ENCODE data around the gene FAM43A. TPM values are rescaled to one million over a fixed set of nuclear protein-coding genes. Genes with fewer than 3 reads are reported as not detected.

FAM43A gene
- total and polyA plus RNA-seq, 2 of the 8 experiments (the other 6 are each of a cell fraction or from before 2014, with no cell fraction given), result 2.3 to 2.6 TPM

DNA sequence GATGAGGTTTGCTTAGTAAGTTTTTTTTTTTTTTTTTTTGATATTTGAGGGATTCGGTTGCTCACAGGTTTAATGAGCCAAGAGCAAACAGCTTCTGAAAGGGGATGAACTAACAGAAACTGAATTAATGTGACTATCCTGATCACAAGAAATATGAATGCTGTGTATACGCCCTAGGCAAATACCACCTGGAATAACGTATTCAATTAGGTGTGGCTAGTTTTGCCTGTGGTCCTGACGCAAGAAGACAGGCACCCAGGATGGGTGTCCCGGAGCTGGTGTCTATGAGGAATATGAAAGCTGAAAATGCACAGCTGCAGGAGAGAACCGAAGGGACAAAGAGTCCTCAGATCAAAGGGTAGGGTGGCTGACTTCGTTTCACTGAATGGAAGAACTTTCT lies 28.2 kb upstream of the FAM43A start:
- Histone ChIP-seq H3K23me2 (ENCODE audit: low read depth, low read length) (no peaks in the 10 kb centered on the region), H3K4me3 (ENCODE audit: extremely low read depth in 1 of 4, insufficient read depth in 2 of 4, low read depth in 3 of 4, low read length in 4 of 4) (no peak overlapping the region), H3K27me3 (replicated peaks in 1 of 4; ENCODE audit: control insufficient read depth in 3 of 4, extremely low read depth in 1 of 4, insufficient read depth in 3 of 4, low read length in 3 of 4) (no peaks in the 10 kb centered on the region), H2AFZ (ENCODE audit: low read length) (no peak overlapping the region), H2BK12ac (ENCODE audit: low read depth, low read length) (no peak overlapping the region), H3K23ac (ENCODE audit: insufficient read length) (no peak overlapping the region), H2AK5ac (ENCODE audit: low read depth, low read length) (no peak overlapping the region), H3K14ac (ENCODE audit: insufficient read length) (no peak overlapping the region), H4K91ac (replicated peaks; ENCODE audit: insufficient read length, low read length) (no peak overlapping the region), H3K27ac (ENCODE audit: low read depth, low read length) (no peak overlapping the region), H4K8ac (ENCODE audit: extremely low read depth, insufficient read depth, low read length) (no peak overlapping the region), H3K36me3 (ENCODE audit: control insufficient read depth in 2 of 4, insufficient read depth in 4 of 4, low read length in 3 of 4) (peaks cover 16 to 42% (median 28%) of the 10 kb centered on the region in 4 experiments), H2BK20ac (ENCODE audit: low read length) (no peak overlapping the region), H3K4ac (replicated peaks; ENCODE audit: insufficient read length, low read depth, low read length) (no peak overlapping the region), H3K9me3 (ENCODE audit: insufficient read depth in 2 of 2, low read depth in 1 of 2, low read length in 1 of 2) (no peaks in the 10 kb centered on the region), H3K4me1 (replicated peaks in 1 of 4; ENCODE audit: control insufficient read depth in 3 of 4, insufficient read depth in 4 of 4, low read length in 3 of 4) (peaks cover 0 to 5% (median 0%) of the 10 kb centered on the region in 4 experiments; a peak in 2 of 7 replicates), H3K4me2 (ENCODE audit: insufficient read depth in 1 of 2, low read depth in 2 of 2, low read length in 2 of 2) (no peak overlapping the region), H3K9ac (replicated peaks in 1 of 4; ENCODE audit: extremely low read depth in 1 of 4, low read depth in 3 of 4, low read length in 3 of 4) (no peak overlapping the region), H2BK5ac (ENCODE audit: low read depth, low read length) (no peak overlapping the region), H4K5ac (ENCODE audit: insufficient read length, low read depth, low read length) (no peak overlapping the region), H2BK15ac (ENCODE audit: low read length) (no peak overlapping the region), H2BK120ac (replicated peaks; ENCODE audit: low read depth, low read length) (no peak overlapping the region), H3K79me1 (ENCODE audit: low read depth, low read length) (no peaks in the 10 kb centered on the region; the same call in 1 of the 2 replicates), H4K20me1 (replicated peaks in 1 of 2; ENCODE audit: control insufficient read depth in 1 of 2, insufficient read depth in 2 of 2, low read length in 2 of 2) (peaks cover 3% of the 10 kb centered on the region in 2 experiments), H3K79me2 (ENCODE audit: control insufficient read depth in 1 of 2, insufficient read depth in 2 of 2, low read length in 2 of 2) (peaks cover 0 to 3% of the 10 kb centered on the region in 2 experiments; a peak in 1 of 4 replicates), H3K18ac (ENCODE audit: extremely low read depth, low read length) (no peak overlapping the region), H3K56ac (replicated peaks; ENCODE audit: insufficient read length, low read depth, low read length) (no peak overlapping the region)
- ChIA-PET POLR2A (ENCODE audit: partially characterized antibody) (interaction anchor here (1.0 kb wide), 1 partner anchor 15 kb away, joined by 4 read pairs; the partner anchor contains the start of gene LSG1), CTCF (ENCODE audit: partially characterized antibody) (interaction anchor here (6.6 kb wide), 1 partner anchor 13 kb away, joined by 44 read pairs; the partner anchor contains the start of gene LSG1)
- 85% methylated on average over 7 of the region's 7 CpGs; no CpG with 5 or more reads in 1 of the 2 experiments for whole genome bisulfite sequencing, 2 experiments (ENCODE audit: extremely low coverage in 1 of 2, insufficient coverage in 1 of 2, insufficient read length in 1 of 2, insufficient replicate concordance in 2 of 2, low coverage in 1 of 2, low lambda C conversion rate in 2 of 2, missing lambda C conversion rate in 1 of 2)
- no peak for DNase-seq (ENCODE audit: low read depth in 1 of 2, low spot score in 2 of 2)
- no peak for FAIRE-seq
- TF ChIP-seq CREB1 (IDR thresholded peaks at IDR 0.05), result no peak
- TF ChIP-seq ASH2L (IDR thresholded peaks at IDR 0.05; ENCODE audit: low read length), result no peak
